ENCODE data around the gene CASP8AP2. TPM values are rescaled to one million over a fixed set of nuclear protein-coding genes. Genes with fewer than 3 reads are reported as not detected.

Gene CASP8AP2
- total and polyA plus RNA-seq, 9 of the 15 experiments (the other 6 are each of a cell fraction or from before 2014, with no cell fraction given) = 10.6 to 30.0 (median 19.1) TPM

- TF ChIP-seq CHD7 (IDR thresholded peaks at IDR 0.05; ENCODE audit: low read depth, low read length) (no peak), TCFL5 (CRISPR knock-in tag; conservative IDR thresholded peaks at IDR 0.05) (no peak), GTF3C2 (IDR thresholded peaks at IDR 0.05; ENCODE audit: borderline replicate concordance, extremely low read depth, insufficient read length) (no peak), ARID4B (CRISPR knock-in tag; IDR thresholded peaks at IDR 0.05) (no peak)
Observed at GRCh38 chr6:89781070-89782034, 48.3 kb upstream of the CASP8AP2 start (continued).

Measured in K562 (cell line).